Activated CD8-positive, alpha-beta memory T cell treated with anti-CD3 and anti-CD28 coated beads for 1 hour (primary cell): Measurements from ENCODE around the gene TMC3.

Experiments
- DNase-seq, 2 donors: peaks; one replicate each; pipeline ENCODE4 v3.0.0-alpha.2; 2020; ENCODE audit warnings: low read depth in 1 of 2; ENCODE audit errors: extremely low read depth in 1 of 2

Gene TMC3

DNA sequence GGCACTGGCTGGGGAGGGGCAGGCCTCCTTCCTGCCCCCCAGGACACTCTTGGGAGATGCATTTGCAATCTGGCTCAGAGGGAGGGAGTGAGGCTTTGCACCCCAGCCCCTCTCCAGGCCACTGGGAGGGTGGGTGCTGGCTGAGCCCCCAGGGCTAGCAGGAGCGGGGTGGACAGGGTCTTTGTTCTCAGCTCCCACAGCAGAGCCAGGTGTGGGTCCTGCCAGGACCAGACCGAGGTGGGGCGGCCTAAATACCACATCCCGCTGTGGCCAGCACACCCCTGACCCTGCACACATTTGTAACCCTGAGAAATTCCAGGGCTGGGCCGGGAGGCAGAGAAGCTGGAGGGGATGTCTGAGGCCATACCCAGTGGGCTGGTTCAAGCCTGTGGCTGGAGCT lies 91.1 kb downstream of the TMC3 start:
- DNase-seq = no peak

DNA sequence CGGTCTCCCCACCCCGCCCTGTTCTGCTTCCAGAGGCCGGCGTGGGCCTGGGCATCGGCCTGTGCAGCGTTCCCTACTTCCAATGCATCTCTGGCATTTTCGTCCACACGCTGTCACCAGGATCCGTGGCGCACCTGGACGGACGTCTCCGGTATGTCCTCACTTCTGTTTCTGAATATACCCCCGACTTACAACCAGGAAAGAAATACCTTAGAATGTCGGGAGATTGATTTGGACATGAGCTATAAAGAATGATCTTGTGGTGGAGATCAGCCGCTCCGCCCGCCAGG lies 91.5 kb downstream of the TMC3 start:
- no peak for DNase-seq

DNA sequence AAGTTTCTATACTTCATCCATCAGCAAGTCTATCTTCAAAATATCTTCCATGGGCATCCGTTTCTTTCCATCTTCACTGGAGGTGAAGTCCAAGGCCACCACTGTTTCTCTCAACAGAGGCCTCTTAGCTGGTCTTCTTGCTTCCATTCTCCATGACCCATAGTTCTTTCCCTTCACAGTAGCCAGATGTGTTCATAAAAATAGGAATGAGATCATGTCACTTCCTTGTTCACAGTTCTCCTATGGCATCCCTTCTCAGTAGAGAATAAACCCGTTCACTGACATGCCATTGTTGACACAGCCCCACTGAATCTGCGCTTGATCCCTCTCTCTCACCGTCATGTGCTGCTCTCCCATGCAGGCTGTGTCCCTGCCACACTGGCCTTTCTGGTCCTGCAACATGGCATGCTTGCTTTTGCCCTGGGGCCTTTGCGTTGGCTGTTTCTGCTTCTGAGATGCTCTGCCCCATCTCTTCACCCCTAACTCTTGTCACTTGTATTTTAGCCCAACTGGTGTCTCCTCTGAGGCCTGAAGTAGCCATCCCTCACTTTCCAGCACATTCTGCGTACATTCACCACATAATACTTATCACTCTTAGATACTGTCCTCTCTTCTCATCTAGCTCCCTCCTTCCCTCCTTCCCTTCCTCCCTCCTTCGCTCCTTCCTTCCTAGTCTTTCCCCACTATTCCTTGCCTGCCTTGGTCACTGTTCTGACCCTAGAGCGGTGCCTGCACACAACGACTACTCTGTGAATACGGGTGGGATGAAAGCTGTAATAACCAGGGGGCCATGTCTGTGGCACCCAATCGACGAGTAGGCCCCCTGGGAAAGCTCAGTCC lies 92.0 kb downstream of the TMC3 start:
- no peak for DNase-seq

DNA sequence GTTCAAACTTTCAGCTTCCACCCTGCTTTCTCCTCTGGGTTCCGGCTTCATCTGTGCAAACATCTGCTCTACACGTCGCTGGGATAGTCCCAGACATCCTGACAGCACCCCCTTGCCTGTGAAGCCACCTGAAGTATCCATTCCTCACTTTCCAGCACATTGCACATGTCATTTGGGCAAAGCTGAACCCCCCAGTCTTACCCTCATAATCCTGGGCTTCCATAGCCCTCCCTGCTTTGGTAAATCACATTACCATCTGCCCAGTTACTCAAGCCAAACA lies 92.6 kb downstream of the TMC3 start:
- no peak for DNase-seq
